HepG2 (cell line): Measurements from ENCODE around the gene CCDC142. TPM values are rescaled to one million over a fixed set of nuclear protein-coding genes. Genes with fewer than 3 reads are reported as not detected.

Experiments
- AGO2 ChIP-seq: fragments of 200-400 bp; formaldehyde crosslinking; optimal IDR thresholded peaks from 2 replicates; pipeline ENCODE3; 2017; ENCODE audit warnings: mild to moderate bottlenecking, low read depth, low read length, moderate library complexity
- ARNT ChIP-seq: fragments of 450-650 bp; IDR thresholded peaks from 2 replicates; pipeline ENCODE4 v1.6.1; 2017
- BRF2 ChIP-seq: sonication (generic); formaldehyde crosslinking; IDR thresholded peaks from 2 replicates; pipeline ENCODE4 v1.8.1; 2022; ENCODE audit warnings: mild to moderate bottlenecking, missing genetic modification reagents
- GLMP ChIP-seq: sonication (generic); formaldehyde crosslinking; IDR thresholded peaks from 2 replicates; pipeline ENCODE4 v1.9.0; 2021; ENCODE audit warnings: missing genetic modification reagents, mild to moderate bottlenecking, borderline replicate concordance
- JARID2 ChIP-seq: sonication (generic); formaldehyde crosslinking; IDR thresholded peaks from 2 replicates; pipeline ENCODE4 v1.8.1; 2023; ENCODE audit warnings: missing genetic modification reagents, inconsistent platforms; ENCODE audit not compliant: insufficient replicate concordance
- NCOA2 ChIP-seq: sonication (generic); formaldehyde crosslinking; IDR thresholded peaks from 2 replicates; pipeline ENCODE4 v1.8.0; 2022; ENCODE audit warnings: inconsistent platforms
- NFYB ChIP-seq: sonication (generic); formaldehyde crosslinking; IDR thresholded peaks from 2 replicates; pipeline ENCODE4 v1.4.0; 2020; ENCODE audit warnings: missing genetic modification reagents
- PAWR ChIP-seq: sonication (generic); formaldehyde crosslinking; IDR thresholded peaks from 2 replicates; pipeline ENCODE4 v1.4.0; 2020; ENCODE audit warnings: missing genetic modification reagents, mild to moderate bottlenecking, borderline replicate concordance
- PHF20 ChIP-seq: sonication (generic); formaldehyde crosslinking; IDR thresholded peaks from 2 replicates; pipeline ENCODE4 v1.5.0; 2020; ENCODE audit warnings: mild to moderate bottlenecking, missing genetic modification reagents
- REPIN1 ChIP-seq: sonication (generic); formaldehyde crosslinking; IDR thresholded peaks from 2 replicates; pipeline ENCODE4 v1.8.0; 2022; ENCODE audit warnings: missing genetic modification reagents, low read depth, mild to moderate bottlenecking, borderline replicate concordance
- SETDB1 ChIP-seq: sonication (generic); formaldehyde crosslinking; IDR thresholded peaks from 2 replicates; pipeline ENCODE4 v1.5.1; 2020; ENCODE audit warnings: missing genetic modification reagents, mild to moderate bottlenecking, borderline replicate concordance
- SMAD3 ChIP-seq: sonication (generic); formaldehyde crosslinking; IDR thresholded peaks from 2 replicates; pipeline ENCODE4 v1.4.0; 2020; ENCODE audit warnings: missing genetic modification reagents
- THYN1 ChIP-seq: sonication (generic); formaldehyde crosslinking; IDR thresholded peaks from 2 replicates; pipeline ENCODE4 v1.8.1; 2023; ENCODE audit warnings: low read depth, mild to moderate bottlenecking, moderate library complexity, missing genetic modification reagents, borderline replicate concordance
- ZBTB4 ChIP-seq: sonication (generic); formaldehyde crosslinking; IDR thresholded peaks from 2 replicates; pipeline ENCODE4 v1.4.0; 2020; ENCODE audit warnings: missing genetic modification reagents, mild to moderate bottlenecking, borderline replicate concordance
- ZNF326 ChIP-seq: sonication (generic); formaldehyde crosslinking; IDR thresholded peaks from 2 replicates; pipeline ENCODE4 v1.4.0; 2020; ENCODE audit warnings: missing genetic modification reagents, borderline replicate concordance
- ZNF496 ChIP-seq: sonication (generic); formaldehyde crosslinking; IDR thresholded peaks from 2 replicates; pipeline ENCODE4 v1.8.1; 2023; ENCODE audit warnings: mild to moderate bottlenecking, moderate library complexity, missing genetic modification reagents; ENCODE audit not compliant: insufficient replicate concordance
- ZNF678 ChIP-seq: sonication (generic); formaldehyde crosslinking; IDR thresholded peaks from 2 replicates; pipeline ENCODE4 v1.4.0; 2020; ENCODE audit warnings: mild to moderate bottlenecking, missing genetic modification reagents
- ZNF703 ChIP-seq: sonication (generic); formaldehyde crosslinking; IDR thresholded peaks from 2 replicates; pipeline ENCODE4 v1.5.1; 2020; ENCODE audit warnings: missing genetic modification reagents, mild to moderate bottlenecking, moderate library complexity, borderline replicate concordance
- ZNF747 ChIP-seq: sonication (generic); formaldehyde crosslinking; IDR thresholded peaks from 2 replicates; pipeline ENCODE4 v1.8.1; 2023; ENCODE audit warnings: missing genetic modification reagents, mild to moderate bottlenecking, borderline replicate concordance
- ZNF75D ChIP-seq: sonication (generic); formaldehyde crosslinking; IDR thresholded peaks from 2 replicates; pipeline ENCODE4 v1.8.1; 2023; ENCODE audit warnings: missing genetic modification reagents, mild to moderate bottlenecking, borderline replicate concordance
- polyA plus RNA-seq, 8 experiments: library from polyadenylated mRNA; depleted of rRNA in 3 of 8; stranded (reverse) in 7 of 8; unstranded in 1 of 8; fragments of >200 nt; fragmentation: Illumina TruSeq in 4 of 8; extraction: Trizol in 4 of 8; gene quantifications; 2 replicates each; pipeline versions ENCODE4 v1.2.1 to v1.2.3, GENCODE V29; 2011 to 2016; ENCODE audit warnings: low read depth in 4 of 8, missing spikeins in 1 of 8, mixed read lengths in 1 of 8; ENCODE audit not compliant: insufficient read depth in 1 of 8
- total RNA-seq, 5 experiments: library from RNA; depleted of rRNA; stranded (reverse); fragments of >200 nt; fragmentation: Illumina TruSeq; extraction: Trizol; gene quantifications; 2 replicates each; pipeline ENCODE4 v1.2.3, GENCODE V29; 2016; ENCODE audit warnings: low read depth in 1 of 5
- TF ChIP-seq, protein P1 (sequence below): IDR thresholded peaks from 2 replicates; pipeline ENCODE4 v1.6.1; 2016; ENCODE audit warnings: mild to moderate bottlenecking, missing biosample characterization, missing genetic modification reagents
- TF ChIP-seq, protein P2 (sequence below): sonication (generic); formaldehyde crosslinking; IDR thresholded peaks from 2 replicates; pipeline ENCODE4 v1.8.0; 2022; ENCODE audit warnings: missing genetic modification reagents, low read depth, mild to moderate bottlenecking, borderline replicate concordance
- TF ChIP-seq, protein P3 (sequence below): IDR thresholded peaks from 2 replicates; pipeline ENCODE4 v1.6.1; 2012; ENCODE audit warnings: inconsistent platforms

The CCDC142 gene
- total and polyA plus RNA-seq, 2 of the 13 experiments (the other 11 are each of a cell fraction or from before 2014, with no cell fraction given): 14.7 to 30.4 TPM

DNA sequence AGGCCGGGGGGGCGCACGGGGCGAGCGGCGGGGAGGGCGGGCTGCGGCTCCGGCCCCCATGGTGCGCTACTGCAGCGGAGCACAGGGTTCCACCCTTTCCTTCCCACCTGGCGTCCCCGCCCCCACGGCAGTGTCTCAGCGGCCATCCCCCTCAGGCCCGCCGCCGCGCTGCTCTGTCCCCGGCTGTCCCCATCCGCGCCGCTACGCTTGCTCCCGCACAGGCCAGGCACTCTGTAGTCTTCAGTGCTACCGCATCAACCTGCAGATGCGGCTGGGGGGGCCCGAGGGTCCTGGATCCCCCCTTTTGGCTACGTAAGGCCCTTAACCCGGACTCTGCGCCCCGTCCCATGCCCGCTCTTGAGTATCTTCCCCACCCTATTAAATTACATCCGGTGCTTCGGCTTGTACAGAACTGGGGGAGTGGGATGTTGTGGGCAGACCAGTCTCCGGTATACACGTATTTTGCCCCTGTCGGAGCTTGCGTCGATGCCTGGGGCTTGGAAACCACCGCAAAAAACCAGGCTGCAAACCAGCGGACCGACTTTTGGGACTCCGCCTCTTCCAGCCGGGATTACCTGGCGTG, 25.2 kb downstream of the CCDC142 start (continued):
- 0 out of 2 replicates have a peak, but pooled peaks have one; percentile 34 for TF ChIP-seq PAWR
- peak; percentile 83; the same call in 1 of the 2 replicates for TF ChIP-seq THYN1 (CRISPR knock-in tag)
- TF ChIP-seq, protein P1, sequence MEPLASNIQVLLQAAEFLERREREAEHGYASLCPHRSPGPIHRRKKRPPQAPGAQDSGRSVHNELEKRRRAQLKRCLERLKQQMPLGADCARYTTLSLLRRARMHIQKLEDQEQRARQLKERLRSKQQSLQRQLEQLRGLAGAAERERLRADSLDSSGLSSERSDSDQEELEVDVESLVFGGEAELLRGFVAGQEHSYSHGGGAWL (CRISPR knock-in tag): peak; percentile 64; the same call in 1 of the 2 replicates
- TF ChIP-seq JARID2 (CRISPR knock-in tag): no peak
- TF ChIP-seq BRF2 (CRISPR knock-in tag): peak; percentile 86; the same call in 1 of the 2 replicates
- TF ChIP-seq ZNF496 (CRISPR knock-in tag): no peak
- peak; percentile 56 for TF ChIP-seq REPIN1 (CRISPR knock-in tag)
- TF ChIP-seq ZNF703 (CRISPR knock-in tag): no peak
- no peak for TF ChIP-seq ARNT
- no peak for TF ChIP-seq ZNF75D (CRISPR knock-in tag)
- TF ChIP-seq ZNF326: no peak
- peak; percentile 29; the same call in 1 of the 2 replicates for TF ChIP-seq SMAD3 (CRISPR knock-in tag)
- TF ChIP-seq NCOA2: no peak
- no peak for TF ChIP-seq ZNF747 (CRISPR knock-in tag)
- no peak for TF ChIP-seq ZBTB4 (CRISPR knock-in tag)
- TF ChIP-seq PHF20: peak; percentile 52
- peak; percentile 88 for TF ChIP-seq AGO2
- TF ChIP-seq, protein P2, sequence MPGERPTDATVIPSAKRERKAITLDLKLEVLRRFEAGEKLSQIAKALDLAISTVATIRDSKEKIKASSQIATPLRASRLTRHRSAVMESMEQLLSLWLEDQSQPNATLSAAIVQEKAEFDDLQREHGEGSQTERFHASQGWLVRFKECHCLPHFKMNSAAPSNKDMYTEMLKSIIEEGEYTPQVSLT (CRISPR knock-in tag): no peak
- TF ChIP-seq SETDB1 (CRISPR knock-in tag): no peak
- TF ChIP-seq ZNF678 (CRISPR knock-in tag): 0 out of 2 replicates have a peak, but pooled peaks have one; percentile 45
- no peak for TF ChIP-seq GLMP (CRISPR knock-in tag)
- TF ChIP-seq, protein P3, sequence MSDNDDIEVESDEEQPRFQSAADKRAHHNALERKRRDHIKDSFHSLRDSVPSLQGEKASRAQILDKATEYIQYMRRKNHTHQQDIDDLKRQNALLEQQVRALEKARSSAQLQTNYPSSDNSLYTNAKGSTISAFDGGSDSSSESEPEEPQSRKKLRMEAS: peak; percentile 51; the same call in 1 of the 2 replicates
- TF ChIP-seq NFYB (CRISPR knock-in tag): no peak
